RWPE2 (cell line): Measurements from ENCODE around the gene NKAIN2.

Experiments used
- ATAC-seq: fragments of 200-7000 bp; cut with Tn5 transposase; 3 replicates; pipeline ENCODE4 v1.9.1; 2021; ENCODE audit warnings: low read depth
- DNase-seq: peaks from one replicate; pipeline ENCODE4 v3.0.0-alpha.2; 2020; ENCODE audit warnings: low spot score
- H3K27ac ChIP-seq: fragments of 450-650 bp; 2 replicates; pipeline ENCODE4 v1.5.1; 2017; ENCODE audit warnings: mild to moderate bottlenecking; ENCODE audit not compliant: poor library complexity, severe bottlenecking
- H3K27me3 ChIP-seq: fragments of 250-450 bp; sonication (Bioruptor Pico); 2 replicates; pipeline ENCODE4 v1.5.1; 2021; ENCODE audit warnings: mild to moderate bottlenecking, moderate library complexity; ENCODE audit not compliant: insufficient read depth, poor library complexity, severe bottlenecking
- H3K36me3 ChIP-seq: fragments of 250-450 bp; sonication (Bioruptor Pico); 2 replicates; pipeline ENCODE4 v1.5.1; 2020; ENCODE audit warnings: low read depth, mild to moderate bottlenecking, moderate library complexity
- H3K4me1 ChIP-seq: fragments of 250-450 bp; sonication (Bioruptor Pico); 2 replicates; pipeline ENCODE4 v1.5.1; 2021; ENCODE audit warnings: mild to moderate bottlenecking, moderate library complexity; ENCODE audit not compliant: insufficient read depth, poor library complexity, severe bottlenecking
- H3K4me3 ChIP-seq: fragments of 250-450 bp; sonication (Bioruptor Pico); 2 replicates; pipeline ENCODE4 v1.5.1; 2021; ENCODE audit warnings: mild to moderate bottlenecking, moderate library complexity; ENCODE audit not compliant: severe bottlenecking
- H3K9me3 ChIP-seq: fragments of 250-450 bp; sonication (Bioruptor Pico); 2 replicates; pipeline ENCODE4 v1.5.1; 2021; ENCODE audit warnings: mild to moderate bottlenecking, moderate library complexity; ENCODE audit not compliant: severe bottlenecking
- TF ChIP-seq, protein P1 (sequence below): fragments of 450-650 bp; IDR thresholded peaks from one replicate; pipeline ENCODE4 v1.5.1; 2017; ENCODE audit warnings: mild to moderate bottlenecking, moderate library complexity; ENCODE audit not compliant: poor library complexity, severe bottlenecking

Gene NKAIN2

DNA sequence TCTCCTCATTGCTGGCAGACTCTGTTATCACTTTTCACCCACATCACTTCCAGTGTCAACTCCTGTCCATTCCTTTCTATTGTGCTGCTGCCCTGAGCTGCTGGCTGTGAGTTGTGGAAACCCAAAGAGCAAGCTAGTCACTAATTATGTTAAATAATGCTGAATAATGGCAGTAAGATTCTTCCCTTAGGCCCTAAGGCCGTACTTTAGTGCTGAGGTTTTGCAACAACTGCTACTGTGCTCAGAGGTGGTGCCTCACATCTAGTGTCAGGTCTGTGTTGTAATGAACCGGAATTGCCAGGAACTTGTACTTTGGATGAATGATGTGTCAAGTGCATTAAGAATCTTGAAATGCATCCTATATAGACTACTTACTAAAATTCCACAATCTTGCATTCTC, 786.3 kb downstream of the NKAIN2 start:
- Histone ChIP-seq H3K4me3 (no peak overlapping the region), H3K27me3 (no peaks in the 10 kb centered on the region), H3K36me3 (no peaks in the 10 kb centered on the region), H3K9me3 (no peaks in the 10 kb centered on the region), H3K4me1 (no peaks in the 10 kb centered on the region), H3K27ac (no peak overlapping the region)
- TF ChIP-seq, protein P1, sequence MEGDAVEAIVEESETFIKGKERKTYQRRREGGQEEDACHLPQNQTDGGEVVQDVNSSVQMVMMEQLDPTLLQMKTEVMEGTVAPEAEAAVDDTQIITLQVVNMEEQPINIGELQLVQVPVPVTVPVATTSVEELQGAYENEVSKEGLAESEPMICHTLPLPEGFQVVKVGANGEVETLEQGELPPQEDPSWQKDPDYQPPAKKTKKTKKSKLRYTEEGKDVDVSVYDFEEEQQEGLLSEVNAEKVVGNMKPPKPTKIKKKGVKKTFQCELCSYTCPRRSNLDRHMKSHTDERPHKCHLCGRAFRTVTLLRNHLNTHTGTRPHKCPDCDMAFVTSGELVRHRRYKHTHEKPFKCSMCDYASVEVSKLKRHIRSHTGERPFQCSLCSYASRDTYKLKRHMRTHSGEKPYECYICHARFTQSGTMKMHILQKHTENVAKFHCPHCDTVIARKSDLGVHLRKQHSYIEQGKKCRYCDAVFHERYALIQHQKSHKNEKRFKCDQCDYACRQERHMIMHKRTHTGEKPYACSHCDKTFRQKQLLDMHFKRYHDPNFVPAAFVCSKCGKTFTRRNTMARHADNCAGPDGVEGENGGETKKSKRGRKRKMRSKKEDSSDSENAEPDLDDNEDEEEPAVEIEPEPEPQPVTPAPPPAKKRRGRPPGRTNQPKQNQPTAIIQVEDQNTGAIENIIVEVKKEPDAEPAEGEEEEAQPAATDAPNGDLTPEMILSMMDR, result no peak
- DNase-seq (no peak), ATAC-seq (no peak)

DNA sequence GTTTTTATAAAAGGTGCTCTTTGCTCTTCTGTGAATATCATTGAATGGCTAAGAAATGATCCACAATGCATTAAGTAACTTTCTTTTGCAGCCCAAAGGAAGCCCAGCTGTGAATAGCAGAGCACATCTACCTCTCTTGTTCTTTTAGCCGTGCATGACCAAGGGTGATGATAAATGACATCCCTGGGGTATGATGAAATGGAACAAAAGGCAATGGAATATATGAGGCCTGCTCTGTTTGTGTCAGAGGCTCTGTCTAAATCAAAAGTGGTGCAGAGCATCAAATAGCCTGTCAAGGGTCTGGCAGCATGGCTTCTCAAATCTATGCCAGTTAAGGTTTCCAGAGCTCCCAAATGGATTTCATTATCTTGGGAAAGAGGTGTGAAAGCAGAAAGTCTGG, 796.0 kb downstream of the NKAIN2 start:
- no peak for DNase-seq
- no peak overlapping the region for H3K27ac ChIP-seq

GRCh38 chr6:124604719-124605118, 801.1 kb downstream of the NKAIN2 start:
- ATAC-seq, result no peak
- TF ChIP-seq, protein P1, result no peak

More for the DNA sequence above, 796.0 kb downstream of the NKAIN2 start:
- H3K4me3 ChIP-seq, result no peak overlapping the region
- H3K4me1 ChIP-seq, result no peaks in the 10 kb centered on the region
- no peak for ATAC-seq
- TF ChIP-seq, protein P1, result no peak
- H3K27me3 ChIP-seq, result no peaks in the 10 kb centered on the region
- H3K36me3 ChIP-seq, result no peaks in the 10 kb centered on the region
- H3K9me3 ChIP-seq, result no peaks in the 10 kb centered on the region

GRCh38 chr6:124607119-124607627, 803.5 kb downstream of the NKAIN2 start:
- no peak for ATAC-seq
- no peaks in the 10 kb centered on the region for H3K36me3 ChIP-seq
- TF ChIP-seq, protein P1, result no peak

More at GRCh38 chr6:124604719-124605118, 801.1 kb downstream of the NKAIN2 start:
- no peaks in the 10 kb centered on the region for H3K36me3 ChIP-seq
- H3K4me1 ChIP-seq, result no peaks in the 10 kb centered on the region
- peaks cover 1% of the 10 kb centered on the region for H3K9me3 ChIP-seq
- H3K4me3 ChIP-seq, result no peak overlapping the region
- DNase-seq, result no peak
- H3K27ac ChIP-seq, result no peak overlapping the region
- H3K27me3 ChIP-seq, result no peaks in the 10 kb centered on the region

DNA sequence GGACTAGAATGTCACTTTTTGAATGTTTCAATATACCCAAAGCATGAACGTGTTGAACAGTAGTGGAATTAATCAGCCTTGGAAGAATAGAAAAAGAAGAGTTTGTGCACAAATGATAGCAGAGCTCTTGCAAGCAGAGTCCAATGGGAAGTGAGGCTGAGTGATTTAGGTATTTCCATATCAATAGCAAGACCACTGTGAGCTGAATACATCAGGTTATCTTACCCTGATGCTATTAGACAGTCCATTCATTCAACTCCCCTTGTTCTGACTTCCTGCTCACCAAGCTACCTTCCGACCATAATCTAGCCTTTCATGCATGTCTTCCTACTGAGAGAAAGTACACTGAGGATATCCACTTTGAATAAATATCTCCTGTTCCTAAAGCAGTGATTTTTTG, 809.4 kb downstream of the NKAIN2 start:
- Histone ChIP-seq H3K4me1 (no peaks in the 10 kb centered on the region), H3K9me3 (no peaks in the 10 kb centered on the region), H3K36me3 (no peaks in the 10 kb centered on the region), H3K27ac (no peak overlapping the region), H3K4me3 (no peak overlapping the region), H3K27me3 (no peaks in the 10 kb centered on the region)
- DNase-seq (no peak), ATAC-seq (no peak)
- TF ChIP-seq, protein P1, result no peak

More at GRCh38 chr6:124607119-124607627, 803.5 kb downstream of the NKAIN2 start:
- Histone ChIP-seq H3K27me3 (no peaks in the 10 kb centered on the region), H3K4me1 (no peaks in the 10 kb centered on the region), H3K27ac (no peak overlapping the region), H3K9me3 (peaks cover 1% of the 10 kb centered on the region), H3K4me3 (no peak overlapping the region)
- no peak for DNase-seq
